Natural killer cell (primary cell): ENCODE data around the gene TNFRSF12A. TPM values are rescaled to one million over a fixed set of nuclear protein-coding genes. Genes with fewer than 3 reads are reported as not detected.

ENCODE experiments used
- ATAC-seq, 3 donors: fragments of 150-1000 bp in 2 of 3; fragments of 200-7000 bp in 1 of 3; cut with Tn5 transposase; 1 replicate in 1 of 3; 2 replicates in 2 of 3; pipeline ENCODE4 v1.10.0; 2021; ENCODE audit warnings: mild to moderate bottlenecking in 2 of 3, moderate library complexity in 2 of 3
- DNase-seq, 2 donors: peaks; one replicate each; pipeline versions ENCODE4 v3.0.0 to v3.0.0-alpha.2; 2013 to 2021; ENCODE audit warnings: mixed read lengths in 1 of 2
- H3K27ac ChIP-seq: one replicate; pipeline ENCODE4 v1.5.1; 2013; ENCODE audit warnings: mild to moderate bottlenecking, low read length
- H3K27me3 ChIP-seq: one replicate; pipeline ENCODE4 v1.6.1; 2013; ENCODE audit warnings: low read length; ENCODE audit not compliant: control insufficient read depth, insufficient read depth
- H3K36me3 ChIP-seq: one replicate; pipeline ENCODE4 v1.6.1; 2013; ENCODE audit warnings: low read length; ENCODE audit not compliant: control insufficient read depth, insufficient read depth
- H3K4me1 ChIP-seq: one replicate; pipeline ENCODE4 v1.6.1; 2013; ENCODE audit warnings: low read length; ENCODE audit not compliant: control insufficient read depth, insufficient read depth
- H3K4me3 ChIP-seq: one replicate; pipeline ENCODE4 v1.5.1; 2013; ENCODE audit warnings: low read length
- H3K9me3 ChIP-seq: one replicate; pipeline ENCODE4 v1.6.1; 2013; ENCODE audit warnings: low read length; ENCODE audit not compliant: control insufficient read depth, insufficient read depth
- H3K27ac Mint-ChIP-seq, 2 donors: one replicate each; pipeline ENCODE4 v1.8.0; 2022; ENCODE audit warnings: mild to moderate bottlenecking in 2 of 2, mixed read lengths in 2 of 2, moderate library complexity in 1 of 2
- H3K27me3 Mint-ChIP-seq, 2 donors: one replicate each; pipeline ENCODE4 v1.8.0; 2022; ENCODE audit warnings: low read depth in 2 of 2, mixed read lengths in 2 of 2
- H3K36me3 Mint-ChIP-seq: one replicate; pipeline ENCODE4 v1.8.0; 2022; ENCODE audit warnings: mixed read lengths
- H3K4me1 Mint-ChIP-seq, 2 donors: one replicate each; pipeline ENCODE4 v1.8.0; 2022; ENCODE audit warnings: mixed read lengths in 2 of 2
- H3K4me3 Mint-ChIP-seq: one replicate; pipeline ENCODE4 v1.8.0; 2022; ENCODE audit warnings: mild to moderate bottlenecking, moderate library complexity, mixed read lengths
- H3K9me3 Mint-ChIP-seq, 2 donors: one replicate each; pipeline ENCODE4 v1.8.0; 2022; ENCODE audit warnings: mixed read lengths in 2 of 2
- WGBS: methylation state at CpG from one replicate; pipeline ENCODE4 v1.1.7; 2013; ENCODE audit warnings: missing lambda C conversion rate; ENCODE audit not compliant: insufficient coverage; 5-methylcytosine and 5-hydroxymethylcytosine counted together
- intact Hi-C: fragments of 100-400 bp; cut with micrococcal nuclease; formaldehyde crosslinking; loops from one replicate; pipeline ENCODE4 v1.14.2; 2022
- total RNA-seq, 4 donors: library from RNA; stranded (reverse); fragments of 120-200 nt in 1 of 4; gene quantifications; one replicate each; pipeline versions ENCODE4 v1.2.3 to v1.2.4, GENCODE V29; 2013 to 2022
- TF ChIP-seq, protein P1 (sequence below): fragments of 200-600 bp; IDR thresholded peaks from one replicate; pipeline ENCODE4 v1.8.0; 2022; ENCODE audit warnings: antibody characterized with exemption

Gene TNFRSF12A
- total RNA-seq, 3 donors from 2014 or later (not counting 1 experiment from before 2014, with no cell fraction given) = 2.4 to 3.7 (median 3.1) TPM

DNA sequence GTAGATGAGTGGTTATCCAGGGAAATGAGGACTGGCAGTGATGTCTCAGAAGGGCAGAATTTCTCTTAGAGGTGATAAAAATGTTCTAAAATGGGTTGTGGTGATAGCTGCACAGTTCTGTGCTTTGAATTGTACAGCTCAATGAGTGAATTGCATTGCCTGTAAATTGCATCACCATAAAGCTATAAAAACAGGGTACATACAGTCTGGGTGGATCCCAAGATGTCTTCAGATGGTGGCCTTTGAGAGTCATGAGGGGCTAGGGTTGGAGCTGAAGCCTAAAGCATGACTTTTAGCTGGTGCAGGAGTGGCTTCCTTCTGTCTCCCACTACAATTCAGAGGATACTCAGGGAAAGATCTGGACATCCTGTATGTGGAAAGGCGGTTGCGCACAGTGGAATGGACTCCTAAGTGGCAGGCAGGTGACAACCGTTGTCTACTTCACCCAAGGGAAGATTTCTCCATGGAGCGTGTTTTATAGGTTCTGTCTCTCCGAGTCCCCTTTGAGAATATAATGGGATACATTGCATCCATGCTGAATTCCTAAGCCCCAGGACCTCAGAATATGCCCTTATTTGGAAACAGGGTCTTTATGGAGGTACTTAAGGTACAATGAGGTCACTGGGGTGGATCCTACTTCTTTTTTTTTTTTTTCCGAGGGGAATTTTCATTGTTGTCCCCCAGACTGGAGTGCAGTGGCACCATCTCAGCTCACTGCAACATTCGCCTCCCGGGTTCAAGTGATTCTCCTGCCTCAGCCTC, 43.6 kb downstream of the TNFRSF12A start:
- Mint-ChIP-seq H3K4me1 (peaks cover 25 to 64% of the 10 kb centered on the region in 2 donors), H3K36me3 (no peaks in the 10 kb centered on the region), H3K4me3 (peak overlapping the region; percentile 18), H3K27ac (peak overlapping the region; percentile 92 to 95), H3K9me3 (no peaks in the 10 kb centered on the region), H3K27me3 (no peaks in the 10 kb centered on the region)
- peaks cover 61% of the 10 kb centered on the region for H3K4me1 ChIP-seq
- peaks cover 9% of the 10 kb centered on the region for H3K36me3 ChIP-seq
- DNase-seq (peak in 1 of 2 donors; percentile 18), ATAC-seq (no peak)
- 98% methylated on average over 8 of the region's 8 CpGs for WGBS
- TF ChIP-seq, protein P1, sequence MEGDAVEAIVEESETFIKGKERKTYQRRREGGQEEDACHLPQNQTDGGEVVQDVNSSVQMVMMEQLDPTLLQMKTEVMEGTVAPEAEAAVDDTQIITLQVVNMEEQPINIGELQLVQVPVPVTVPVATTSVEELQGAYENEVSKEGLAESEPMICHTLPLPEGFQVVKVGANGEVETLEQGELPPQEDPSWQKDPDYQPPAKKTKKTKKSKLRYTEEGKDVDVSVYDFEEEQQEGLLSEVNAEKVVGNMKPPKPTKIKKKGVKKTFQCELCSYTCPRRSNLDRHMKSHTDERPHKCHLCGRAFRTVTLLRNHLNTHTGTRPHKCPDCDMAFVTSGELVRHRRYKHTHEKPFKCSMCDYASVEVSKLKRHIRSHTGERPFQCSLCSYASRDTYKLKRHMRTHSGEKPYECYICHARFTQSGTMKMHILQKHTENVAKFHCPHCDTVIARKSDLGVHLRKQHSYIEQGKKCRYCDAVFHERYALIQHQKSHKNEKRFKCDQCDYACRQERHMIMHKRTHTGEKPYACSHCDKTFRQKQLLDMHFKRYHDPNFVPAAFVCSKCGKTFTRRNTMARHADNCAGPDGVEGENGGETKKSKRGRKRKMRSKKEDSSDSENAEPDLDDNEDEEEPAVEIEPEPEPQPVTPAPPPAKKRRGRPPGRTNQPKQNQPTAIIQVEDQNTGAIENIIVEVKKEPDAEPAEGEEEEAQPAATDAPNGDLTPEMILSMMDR = no peak
- peak overlapping the region; percentile 19 for H3K27ac ChIP-seq
- H3K27me3 ChIP-seq = no peaks in the 10 kb centered on the region
- H3K4me3 ChIP-seq = no peak overlapping the region
- no peaks in the 10 kb centered on the region for H3K9me3 ChIP-seq
- intact Hi-C loops = no loop called here

DNA sequence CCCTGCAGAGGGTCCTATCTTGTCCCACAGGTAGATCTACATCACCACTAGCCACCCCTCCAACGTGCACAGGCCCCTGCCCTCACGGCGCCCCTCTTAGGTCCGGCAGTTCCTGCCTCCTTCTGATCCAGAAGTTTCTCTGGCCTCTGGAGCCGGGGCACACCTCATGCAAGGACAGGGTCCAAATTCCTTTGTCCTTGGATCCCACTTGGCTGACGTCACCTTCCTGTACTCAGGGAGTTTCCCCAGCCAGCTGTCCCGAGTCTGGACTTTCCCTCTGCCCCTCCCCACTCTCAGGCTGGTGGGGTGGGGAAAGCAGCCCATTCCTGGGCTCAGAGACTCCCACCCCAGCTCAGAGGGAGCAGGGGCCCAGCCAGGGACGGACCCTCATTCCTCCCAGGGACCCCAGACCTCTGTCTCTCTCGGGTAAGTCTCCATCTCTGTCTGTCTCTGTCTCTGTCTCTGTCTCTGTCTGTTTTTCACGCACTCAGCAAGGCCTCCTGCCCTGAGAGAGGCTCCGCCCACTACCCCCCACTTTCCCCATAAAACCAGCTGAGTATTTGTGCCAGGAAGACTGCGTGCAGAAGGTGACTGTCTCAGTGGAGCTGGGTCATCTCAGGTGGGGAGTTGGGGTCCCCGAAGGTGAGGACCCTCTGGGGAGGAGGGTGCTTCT, 45.0 kb downstream of the TNFRSF12A start, which contains the start of gene IL32:
Gene IL32, plus strand, starts transcription at position 572 of the 673 bp plus-strand sequence. CDS start 172 bp downstream, outside the sequence.
- Histone ChIP-seq H3K4me1 (peaks cover 66% of the 10 kb centered on the region), H3K36me3 (peaks cover 13% of the 10 kb centered on the region), H3K27me3 (no peaks in the 10 kb centered on the region), H3K27ac (peak within 1 kb of the TSS; percentile 90), H3K4me3 (peak within 1 kb of the TSS; percentile 55), H3K9me3 (no peaks in the 10 kb centered on the region)
- H3K27ac Mint-ChIP-seq = peak within 1 kb of the TSS; percentile 92 to 95
- WGBS = 59% methylated on average over 12 of the region's 13 CpGs
- H3K4me1 Mint-ChIP-seq = peaks cover 30 to 65% of the 10 kb centered on the region in 2 donors
- ATAC-seq = peak; percentile 58 to 66 (median 65)
- H3K27me3 Mint-ChIP-seq = no peaks in the 10 kb centered on the region
- H3K9me3 Mint-ChIP-seq = no peaks in the 10 kb centered on the region
- no peaks in the 10 kb centered on the region for H3K36me3 Mint-ChIP-seq
- intact Hi-C loops = no loop called here
- peak within 1 kb of the TSS; percentile 96 for H3K4me3 Mint-ChIP-seq
- TF ChIP-seq, protein P1 = no peak
- peak; percentile 34 to 89 for DNase-seq

GRCh38 chr16:3065742-3066439, 45.7 kb downstream of the TNFRSF12A start:
- H3K27ac ChIP-seq = peak overlapping the region; percentile 90
- H3K4me3 Mint-ChIP-seq = peak overlapping the region; percentile 96
- peak overlapping the region; percentile 55 for H3K4me3 ChIP-seq
- TF ChIP-seq, protein P1 = no peak
- DNase-seq (no peak), ATAC-seq (peak in 2 of 3 donors; percentile 10 to 19)
- H3K4me1 Mint-ChIP-seq = peaks cover 36 to 68% of the 10 kb centered on the region in 2 donors
- intact Hi-C loops = no loop called here
- H3K36me3 ChIP-seq = peaks cover 13% of the 10 kb centered on the region
- H3K9me3 Mint-ChIP-seq = no peaks in the 10 kb centered on the region
- no peaks in the 10 kb centered on the region for H3K36me3 Mint-ChIP-seq
- H3K9me3 ChIP-seq = no peaks in the 10 kb centered on the region
- H3K27me3 Mint-ChIP-seq = no peaks in the 10 kb centered on the region
- H3K27ac Mint-ChIP-seq = peak overlapping the region; percentile 92 to 95
- 72% methylated on average over 26 of the region's 26 CpGs for WGBS
- H3K27me3 ChIP-seq = no peaks in the 10 kb centered on the region
- peaks cover 68% of the 10 kb centered on the region for H3K4me1 ChIP-seq
